ENCODE measurements around the gene IDH2. TPM values are rescaled to one million over a fixed set of nuclear protein-coding genes. Genes with fewer than 3 reads are reported as not detected.

Gene IDH2
- polyA plus RNA-seq, 1 donor from 2014 or later: 84.7 TPM

- no peak overlapping the region for H3K4me2 ChIP-seq (ENCODE audit: low read length)
- no peaks in the 10 kb centered on the region for H3K9me2 ChIP-seq (ENCODE audit: insufficient read depth, low read length)
- H2AFZ ChIP-seq (ENCODE audit: low read depth, low read length): no peak overlapping the region
- H3K27me3 ChIP-seq (ENCODE audit: insufficient read depth, low read depth, low read length): no peaks in the 10 kb centered on the region
- no peaks in the 10 kb centered on the region for H3K9me3 ChIP-seq (ENCODE audit: low read length)
- no peaks in the 10 kb centered on the region for H3F3A ChIP-seq (ENCODE audit: insufficient read depth, low read length, poor library complexity, severe bottlenecking)
- TF ChIP-seq CTCF (IDR thresholded peaks at IDR 0.05; ENCODE audit: poor library complexity, severe bottlenecking) (no peak), TAF1 (IDR thresholded peaks at IDR 0.05; ENCODE audit: low read depth) (no peak), RAD21 (conservative IDR thresholded peaks at IDR 0.05) (no peak), REST (IDR thresholded peaks at IDR 0.05; ENCODE audit: borderline replicate concordance) (no peak), SMC3 (conservative IDR thresholded peaks at IDR 0.05; ENCODE audit: poor library complexity) (no peak), EP300 (conservative IDR thresholded peaks at IDR 0.05; ENCODE audit: poor library complexity, severe bottlenecking) (no peak), POLR2AphosphoS5 (IDR thresholded peaks at IDR 0.05) (no peak), EZH2 (IDR thresholded peaks at IDR 0.05; ENCODE audit: borderline replicate concordance, insufficient read depth, low read length, poor library complexity, severe bottlenecking) (no peak), MXI1 (conservative IDR thresholded peaks at IDR 0.05; ENCODE audit: poor library complexity, severe bottlenecking) (no peak)
- H3K36me3 ChIP-seq (ENCODE audit: insufficient read depth, low read length): no peaks in the 10 kb centered on the region
- H3K4me3 ChIP-seq (ENCODE audit: low read length): no peak overlapping the region
- H3K27ac ChIP-seq (ENCODE audit: low read length): no peak overlapping the region
- H3K9ac ChIP-seq (ENCODE audit: low read length): no peak overlapping the region
- H4K20me1 ChIP-seq (ENCODE audit: insufficient read depth): no peaks in the 10 kb centered on the region
- H3K79me2 ChIP-seq (replicated peaks; ENCODE audit: insufficient read depth, low read length): no peaks in the 10 kb centered on the region
These were observed 28.2 kb downstream of the IDH2 start for GRCh38 chr15:90074023-90074422.

GRCh38 chr15:90072978-90073640, 29.2 kb downstream of the IDH2 start:
- Histone ChIP-seq H3K9me2 (ENCODE audit: insufficient read depth, low read length) (no peaks in the 10 kb centered on the region), H3K9ac (ENCODE audit: low read length) (no peak overlapping the region), H2AFZ (ENCODE audit: low read depth, low read length) (no peak overlapping the region), H3F3A (ENCODE audit: insufficient read depth, low read length, poor library complexity, severe bottlenecking) (no peaks in the 10 kb centered on the region), H3K27me3 (ENCODE audit: insufficient read depth, low read depth, low read length) (no peaks in the 10 kb centered on the region), H4K20me1 (ENCODE audit: insufficient read depth) (no peaks in the 10 kb centered on the region), H3K79me2 (replicated peaks; ENCODE audit: insufficient read depth, low read length) (no peaks in the 10 kb centered on the region), H3K4me2 (ENCODE audit: low read length) (no peak overlapping the region), H3K36me3 (ENCODE audit: insufficient read depth, low read length) (no peaks in the 10 kb centered on the region), H3K9me3 (ENCODE audit: low read length) (no peaks in the 10 kb centered on the region), H3K27ac (ENCODE audit: low read length) (no peak overlapping the region), H3K4me3 (ENCODE audit: low read length) (no peak overlapping the region)
- TF ChIP-seq EZH2 (IDR thresholded peaks at IDR 0.05; ENCODE audit: borderline replicate concordance, insufficient read depth, low read length, poor library complexity, severe bottlenecking): no peak

Measured in neural cell (in vitro differentiated cells).